Skeletal muscle cell (primary cell): ENCODE measurements around the gene ZNF700.
"Not testable (repeated sequence)": the region's sequence is repeated elsewhere in the genome, so short reads cannot be mapped to it uniquely, and the experiment has no call there.

Source experiments
- DNase-seq: peaks from one replicate; pipeline ENCODE4 v3.0.0-alpha.2; 2010; ENCODE audit warnings: low read depth
- H3K4me3 ChIP-seq: 2 replicates; pipeline ENCODE4 v1.5.1; 2011; ENCODE audit warnings: low read depth, mild to moderate bottlenecking, control low read depth, low read length, moderate library complexity

The ZNF700 gene

DNA sequence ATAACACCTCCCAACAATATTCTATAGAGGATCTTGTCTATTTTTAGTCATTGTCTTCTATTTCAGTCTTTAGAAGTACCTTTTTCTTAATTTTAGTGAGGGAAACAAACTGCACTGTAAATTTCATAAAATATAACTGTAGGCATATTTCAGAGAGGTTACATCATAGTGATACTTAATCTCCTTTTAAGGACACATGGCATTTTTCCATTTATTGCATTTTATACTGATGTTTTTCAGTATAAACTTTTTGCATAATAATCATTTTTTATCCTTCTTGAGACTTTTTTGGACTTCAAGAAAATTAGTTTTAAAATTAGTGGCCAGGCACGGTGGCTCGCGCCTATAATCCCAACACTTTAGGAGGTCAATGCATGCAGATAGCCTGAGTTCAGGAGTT, 6.6 kb downstream of the ZNF700 start:
- DNase-seq: no peak
- H3K4me3 ChIP-seq: no peak overlapping the region

DNA sequence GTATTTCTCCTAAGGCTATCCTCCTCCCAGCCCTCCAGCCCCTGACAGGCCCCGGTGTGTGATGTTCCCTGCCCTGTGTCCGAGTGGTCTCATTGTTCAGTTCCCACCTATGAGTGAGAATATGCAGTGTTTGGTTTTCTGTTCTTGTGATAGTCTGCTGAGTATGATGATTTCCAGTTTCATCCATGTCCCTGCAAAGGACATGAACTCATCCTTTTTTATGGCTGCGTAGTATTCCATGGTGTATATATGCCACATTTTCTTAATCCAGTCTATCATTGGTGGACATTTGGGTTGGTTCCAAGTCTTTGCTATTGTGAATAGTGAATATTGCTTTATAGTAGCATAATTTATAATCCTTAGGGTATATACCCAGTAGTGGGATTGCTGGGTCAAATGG, 10.9 kb downstream of the ZNF700 start:
- DNase-seq, H3K4me3 ChIP-seq: not testable (repeated sequence)

DNA sequence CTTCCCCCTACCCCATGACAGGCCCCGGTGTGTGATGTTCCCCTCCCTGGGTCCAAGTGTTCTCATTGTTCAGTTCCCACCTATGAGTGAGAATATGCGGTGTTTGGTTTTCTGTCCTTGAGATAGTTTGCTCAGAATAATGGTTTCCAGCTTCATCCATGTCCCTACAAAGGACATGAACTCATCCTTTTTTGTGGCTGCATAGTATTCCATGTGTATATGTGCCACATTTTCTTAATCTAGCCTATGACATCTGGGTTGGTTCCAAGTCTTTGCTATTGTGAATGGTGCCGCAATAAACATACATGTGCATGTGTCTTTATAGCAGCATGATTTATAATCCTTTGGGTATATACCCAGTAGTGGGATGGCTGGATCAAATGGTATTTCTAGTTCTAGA, 13.5 kb downstream of the ZNF700 start:
- H3K4me3 ChIP-seq, DNase-seq: not testable (repeated sequence)

DNA sequence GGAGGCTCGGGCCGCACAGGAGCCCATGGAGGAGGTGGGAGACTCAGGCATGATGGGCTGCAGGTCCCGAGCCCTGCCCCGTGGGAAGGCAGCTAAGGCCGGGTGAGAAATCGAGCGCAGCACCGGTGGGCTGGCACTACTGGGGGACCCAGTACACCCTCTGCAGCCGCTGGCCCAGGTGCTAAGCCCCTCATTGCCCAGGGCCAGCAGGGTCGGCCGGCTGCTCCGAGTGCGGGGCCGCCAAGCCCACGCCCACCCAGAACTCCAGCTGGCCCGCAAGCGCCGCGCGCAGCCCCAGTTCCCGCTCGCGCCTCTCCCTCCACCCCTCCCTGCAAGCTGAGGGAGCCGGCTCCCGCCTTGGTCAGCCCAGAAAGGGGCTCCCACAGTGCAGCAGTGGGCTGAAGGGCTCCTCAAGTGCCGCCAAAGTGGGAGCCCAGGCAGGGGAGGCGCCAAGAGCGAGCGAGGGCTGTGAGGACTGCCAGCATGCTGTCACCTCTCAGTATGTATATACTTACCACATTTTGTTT, 16.5 kb downstream of the ZNF700 start:
- not testable (repeated sequence) for H3K4me3 ChIP-seq, DNase-seq

DNA sequence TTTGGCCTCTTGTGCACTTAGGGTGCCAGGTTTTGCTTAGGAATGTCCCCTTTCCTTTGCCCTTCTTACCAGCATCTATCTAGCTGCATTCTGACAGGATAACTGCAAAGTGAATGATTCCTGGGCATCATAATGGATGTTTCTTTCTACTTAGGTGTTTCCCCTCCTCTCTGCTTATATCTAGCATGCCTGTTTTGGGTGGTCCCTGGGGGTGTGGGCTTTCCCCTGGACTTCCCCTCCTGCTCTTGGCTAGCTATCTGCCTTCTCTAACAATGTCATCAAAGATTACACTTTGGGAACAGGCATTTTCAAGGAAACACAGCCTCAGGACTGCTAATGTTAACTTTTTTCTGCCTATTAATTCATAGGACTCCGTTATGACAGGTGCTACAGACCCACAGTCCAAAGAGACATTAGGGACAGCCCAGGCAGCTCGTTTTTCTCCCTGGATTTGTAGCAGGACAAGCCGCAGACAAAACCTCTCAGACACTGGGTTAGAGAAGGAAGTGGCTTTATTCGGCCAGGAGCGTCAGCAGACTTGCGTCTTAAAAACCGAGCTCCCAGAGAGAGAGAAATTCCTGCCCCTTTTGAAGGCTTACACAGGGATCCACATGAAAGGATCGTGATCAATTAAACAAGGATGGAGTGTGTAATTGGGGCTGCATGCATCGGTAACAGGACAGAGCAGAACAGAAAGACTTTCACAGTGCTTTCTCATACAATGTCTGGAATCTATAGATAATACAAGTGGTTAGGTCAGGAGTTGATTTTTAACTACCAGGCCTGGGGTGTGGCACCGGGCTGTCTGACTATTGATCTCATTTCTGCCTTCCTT, 17.3 kb downstream of the ZNF700 start:
- DNase-seq: no peak
- no peak overlapping the region for H3K4me3 ChIP-seq

DNA sequence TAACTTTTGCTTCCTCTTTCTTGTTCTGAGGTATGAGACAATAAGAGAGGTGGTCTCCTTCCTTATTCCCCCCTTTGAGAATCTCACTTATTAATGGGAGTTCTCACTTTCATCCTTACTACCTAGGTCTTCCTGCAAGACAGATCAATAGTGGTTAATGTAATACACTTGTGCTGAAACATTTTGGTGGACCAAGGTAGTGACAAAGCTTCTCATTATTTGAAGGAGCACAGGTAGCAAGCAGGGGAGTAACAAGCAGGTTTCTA, 17.9 kb downstream of the ZNF700 start:
- no peak overlapping the region for H3K4me3 ChIP-seq
- no peak for DNase-seq

DNA sequence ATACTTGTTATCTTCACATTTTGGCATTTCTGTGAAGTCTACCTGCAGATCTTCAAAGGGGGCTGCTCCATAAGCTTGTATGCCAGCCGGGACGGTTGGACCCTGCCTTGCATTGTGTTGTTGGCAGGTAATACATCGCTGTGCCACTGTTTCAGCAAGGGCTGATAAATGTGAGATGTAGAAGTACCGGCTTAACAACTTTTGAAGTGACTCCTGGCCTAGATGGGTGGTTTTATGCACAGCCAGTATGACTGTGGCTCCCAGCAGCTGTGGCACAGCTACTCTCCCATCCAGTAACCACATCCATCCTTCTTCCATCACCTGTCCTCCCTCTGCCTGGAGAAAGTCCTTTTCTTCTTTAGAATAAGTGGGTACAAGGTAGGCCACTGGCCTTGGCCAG, 19.7 kb downstream of the ZNF700 start:
- H3K4me3 ChIP-seq: no peak overlapping the region
- no peak for DNase-seq

DNA sequence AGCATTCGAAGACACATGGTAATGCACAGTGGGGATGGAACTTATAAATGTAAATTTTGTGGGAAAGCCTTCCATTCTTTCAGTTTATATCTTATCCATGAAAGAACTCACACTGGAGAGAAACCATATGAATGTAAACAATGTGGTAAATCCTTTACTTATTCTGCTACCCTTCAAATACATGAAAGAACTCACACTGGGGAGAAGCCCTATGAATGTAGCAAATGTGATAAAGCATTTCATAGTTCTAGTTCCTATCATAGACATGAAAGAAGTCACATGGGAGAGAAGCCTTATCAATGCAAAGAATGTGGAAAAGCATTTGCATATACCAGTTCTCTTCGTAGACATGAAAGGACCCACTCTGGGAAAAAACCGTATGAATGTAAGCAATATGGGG, 23.7 kb downstream of the ZNF700 start:
- DNase-seq: no peak
- H3K4me3 ChIP-seq: no peak overlapping the region

DNA sequence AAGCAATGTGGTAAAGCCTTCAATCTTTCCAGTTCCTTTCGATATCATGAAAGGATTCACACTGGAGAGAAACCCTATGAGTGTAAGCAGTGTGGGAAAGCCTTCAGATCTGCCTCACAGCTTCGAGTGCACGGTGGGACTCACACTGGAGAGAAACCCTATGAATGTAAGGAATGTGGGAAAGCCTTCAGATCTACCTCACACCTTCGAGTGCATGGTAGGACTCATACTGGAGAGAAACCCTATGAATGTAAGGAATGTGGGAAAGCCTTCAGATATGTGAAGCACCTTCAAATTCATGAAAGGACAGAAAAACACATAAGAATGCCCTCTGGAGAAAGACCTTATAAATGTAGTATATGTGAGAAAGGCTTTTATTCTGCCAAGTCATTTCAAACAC, 24.3 kb downstream of the ZNF700 start:
- no peak overlapping the region for H3K4me3 ChIP-seq
- no peak for DNase-seq

DNA sequence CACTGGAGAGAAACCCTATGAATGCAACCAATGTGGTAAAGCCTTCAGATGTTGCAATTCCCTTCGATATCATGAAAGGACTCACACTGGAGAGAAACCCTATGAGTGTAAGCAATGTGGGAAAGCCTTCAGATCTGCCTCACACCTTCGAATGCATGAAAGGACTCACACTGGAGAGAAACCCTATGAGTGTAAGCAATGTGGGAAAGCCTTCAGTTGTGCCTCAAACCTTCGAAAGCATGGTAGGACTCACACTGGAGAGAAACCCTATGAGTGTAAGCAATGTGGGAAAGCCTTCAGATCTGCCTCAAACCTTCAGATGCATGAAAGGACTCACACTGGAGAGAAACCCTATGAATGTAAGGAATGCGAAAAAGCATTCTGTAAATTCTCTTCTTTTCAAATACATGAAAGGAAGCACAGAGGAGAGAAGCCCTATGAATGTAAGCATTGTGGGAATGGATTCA, 24.7 kb downstream of the ZNF700 start:
- H3K4me3 ChIP-seq: not testable (repeated sequence)

DNA sequence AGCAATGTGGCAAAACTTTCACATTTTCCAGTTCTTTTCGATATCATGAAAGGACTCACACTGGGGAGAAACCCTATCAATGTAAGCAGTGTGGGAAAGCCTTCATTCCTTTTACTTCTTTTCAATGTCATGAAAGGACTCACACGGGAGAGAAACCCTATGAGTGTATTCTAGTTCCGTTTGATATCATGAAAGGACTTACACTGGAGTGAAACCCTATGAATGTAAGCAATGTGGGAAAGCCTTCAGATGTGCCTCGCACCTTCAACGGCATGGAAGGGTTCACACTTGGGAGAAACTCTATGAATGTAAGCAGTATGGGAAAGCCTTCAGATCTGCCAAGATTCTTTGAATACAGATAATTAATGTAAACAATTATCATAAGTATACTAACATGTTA, 25.4 kb downstream of the ZNF700 start:
- DNase-seq: no peak
- H3K4me3 ChIP-seq: no peak overlapping the region

More for the DNA sequence above, 24.7 kb downstream of the ZNF700 start:
- not testable (repeated sequence) for DNase-seq

DNA sequence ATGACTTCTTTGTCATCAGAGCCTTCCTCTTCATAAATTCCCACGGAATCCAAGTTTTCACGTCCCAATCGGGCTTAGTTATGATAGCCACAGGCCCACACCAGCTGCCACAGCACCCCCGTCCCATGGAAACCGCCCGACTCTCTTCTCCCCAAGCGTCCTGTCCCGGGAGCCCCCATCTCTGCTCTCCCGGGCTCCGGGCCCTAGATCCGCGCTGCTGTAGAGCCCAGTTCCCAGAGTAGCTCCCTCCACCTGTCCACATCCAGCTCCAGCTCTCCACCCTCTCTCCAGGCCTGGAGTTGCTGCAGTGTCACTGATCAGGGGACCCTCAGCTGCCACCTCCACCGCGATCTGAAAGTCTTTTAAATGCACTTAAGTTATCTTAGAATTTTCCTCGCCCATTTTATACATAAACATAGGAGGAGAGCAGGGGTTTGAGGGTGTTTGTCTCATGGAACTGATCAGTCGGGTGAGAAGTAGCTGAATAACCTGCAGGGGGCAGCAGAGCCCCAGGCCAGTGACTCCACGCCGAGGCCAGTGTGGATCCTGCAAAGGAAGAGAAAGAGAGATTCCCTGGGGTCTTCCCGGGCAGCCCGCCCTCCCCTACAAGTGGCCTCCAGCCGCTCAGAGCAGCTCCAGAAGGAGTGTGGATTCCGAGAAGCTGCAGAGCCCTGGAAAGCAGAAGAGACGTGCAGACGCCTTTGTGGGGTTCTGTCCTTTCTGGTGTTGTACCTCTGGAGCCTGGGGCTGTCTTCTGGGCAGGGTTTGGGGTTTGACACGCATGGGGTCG, 38.9 kb downstream of the ZNF700 start:
- no peak for DNase-seq
- no peak overlapping the region for H3K4me3 ChIP-seq

DNA sequence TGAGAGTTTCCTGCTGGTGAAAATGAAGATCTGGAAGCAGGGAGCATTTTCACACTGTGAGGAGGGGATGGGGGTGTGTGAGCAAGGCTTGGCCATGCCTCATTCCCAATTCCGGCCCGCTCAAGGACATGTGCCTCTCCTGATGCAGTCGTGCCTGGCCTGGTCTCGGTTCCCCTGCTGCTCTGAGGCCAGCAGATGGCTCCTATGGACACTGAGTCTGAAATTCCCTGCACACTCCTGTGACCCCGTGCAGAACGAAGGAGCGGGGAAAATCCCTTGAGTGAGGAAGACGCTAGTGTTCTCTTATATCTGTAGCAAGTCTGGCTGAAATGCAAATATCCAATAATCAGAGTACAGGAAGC, 39.6 kb downstream of the ZNF700 start:
- DNase-seq: no peak
- H3K4me3 ChIP-seq: peak overlapping the region; percentile 44

DNA sequence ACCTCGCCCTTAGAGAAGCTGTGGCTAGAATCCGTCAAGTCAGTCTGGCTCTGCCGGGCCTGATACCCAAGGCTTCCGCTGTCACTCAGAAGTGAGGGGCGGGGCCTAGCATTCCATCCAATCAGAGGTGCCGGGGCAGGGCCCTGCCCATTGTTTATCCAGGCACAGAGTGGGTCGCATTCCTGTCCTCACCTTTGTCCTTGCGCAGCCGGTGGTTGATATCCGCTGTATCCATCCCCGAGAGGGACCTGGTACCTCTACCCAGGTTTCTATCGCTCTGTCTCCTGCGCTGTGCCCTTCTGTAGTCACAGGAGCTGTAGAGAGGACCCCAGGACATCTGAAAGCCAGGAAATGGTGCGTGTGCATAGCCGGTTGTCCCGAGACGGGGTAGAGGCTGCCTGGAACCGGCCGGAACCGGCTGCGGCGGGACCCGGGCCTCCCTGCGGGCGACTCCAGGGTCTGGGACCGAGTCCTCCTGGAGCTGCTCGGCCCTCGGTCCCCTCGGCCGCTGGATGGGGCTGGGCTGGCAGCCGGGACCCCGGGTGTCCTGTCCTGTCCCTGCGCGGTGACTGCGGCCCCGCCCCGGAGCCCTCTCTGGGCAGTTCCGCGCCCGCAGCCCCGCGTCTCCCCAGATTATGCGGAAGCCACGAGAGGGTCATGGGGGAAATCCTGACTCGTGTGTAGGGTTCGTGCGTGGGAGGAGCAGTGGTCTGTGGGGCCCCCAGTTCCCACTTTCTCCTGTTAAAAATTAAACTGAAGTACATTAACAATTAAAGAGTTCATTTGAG, 40.1 kb downstream of the ZNF700 start, which contains the start of gene ZNF763:
Gene ZNF763 (plus strand): TSS at position 183 of the 788 bp plus-strand sequence. CDS start 169 bp downstream, at position 352.
- peak within 1 kb of the TSS; percentile 44 for H3K4me3 ChIP-seq
- no peak for DNase-seq

DNA sequence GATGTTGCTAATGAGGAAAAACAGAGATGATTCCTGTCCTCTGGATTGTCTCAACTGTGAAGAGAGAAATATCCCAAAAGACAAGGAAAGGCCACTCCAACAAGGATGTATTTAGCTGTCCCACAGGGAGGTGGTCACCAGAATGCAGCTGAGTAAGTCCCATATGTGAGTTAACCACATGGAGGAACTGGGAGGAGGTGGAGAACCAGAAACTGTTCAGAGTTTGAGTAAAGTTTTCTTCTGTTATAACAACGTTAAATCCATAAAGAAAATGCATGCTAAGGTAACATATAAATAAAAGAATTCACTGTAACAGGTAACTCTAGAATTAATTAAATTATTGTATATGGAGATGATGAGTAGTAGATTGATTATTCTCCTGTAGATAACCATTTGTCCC, 45.3 kb downstream of the ZNF700 start:
- no peak overlapping the region for H3K4me3 ChIP-seq
- DNase-seq: no peak

DNA sequence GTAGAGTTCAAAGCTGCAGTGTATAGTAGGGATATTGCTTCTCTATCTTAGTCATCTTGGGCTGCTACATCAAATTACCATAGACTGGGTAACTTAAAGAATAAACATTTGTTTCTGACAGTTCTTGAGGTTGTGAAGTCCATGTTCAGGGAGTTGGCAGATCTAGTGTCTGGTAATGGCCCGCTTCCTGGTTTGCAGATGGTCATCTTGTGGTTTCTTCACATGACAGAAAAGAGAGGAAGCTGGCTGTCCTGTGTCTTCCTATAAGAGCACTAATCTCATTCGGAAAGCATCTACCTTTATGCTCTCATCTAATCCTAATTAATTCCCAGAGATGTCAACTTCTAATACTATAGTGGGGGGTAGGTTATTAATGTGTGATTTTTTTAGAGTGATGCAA, 46.1 kb downstream of the ZNF700 start:
- DNase-seq: no peak
- no peak overlapping the region for H3K4me3 ChIP-seq

DNA sequence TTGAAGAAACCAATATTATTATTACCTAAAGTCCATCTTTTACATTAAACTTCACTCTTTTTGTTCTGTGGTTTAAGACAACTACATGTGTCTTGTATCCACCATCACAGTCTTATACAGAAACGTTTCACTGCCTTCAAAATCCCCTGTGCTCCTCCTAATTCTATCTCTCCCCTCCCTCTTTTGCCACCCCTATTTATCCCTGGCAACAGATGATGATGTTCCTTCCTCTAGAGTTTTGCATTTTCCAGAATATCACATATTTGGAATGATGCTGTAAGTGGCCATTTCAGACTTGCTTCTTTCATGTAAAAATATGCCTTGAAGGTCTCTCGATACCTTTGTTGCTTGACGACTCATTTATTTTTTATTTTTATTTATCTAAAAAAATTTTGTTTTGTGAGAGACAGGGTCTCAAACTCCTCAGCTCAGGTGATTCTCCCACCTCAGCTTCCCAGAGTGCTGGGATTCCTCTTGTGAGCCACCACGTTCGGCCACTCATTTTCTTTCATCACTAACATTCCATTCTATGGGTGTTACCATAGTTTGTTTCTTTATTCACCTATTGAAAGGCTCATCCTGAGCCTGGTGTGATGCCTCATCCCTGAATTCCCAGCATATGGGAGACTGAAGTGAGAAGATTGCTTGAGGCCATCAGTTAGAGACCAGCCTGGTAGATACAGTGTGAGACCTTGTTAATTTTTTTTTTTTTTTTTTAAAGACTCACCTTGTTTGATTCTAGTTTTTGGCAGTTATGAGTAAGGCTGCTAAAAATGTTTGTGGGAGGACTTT, 48.3 kb downstream of the ZNF700 start:
- H3K4me3 ChIP-seq: no peak overlapping the region
- DNase-seq: no peak

DNA sequence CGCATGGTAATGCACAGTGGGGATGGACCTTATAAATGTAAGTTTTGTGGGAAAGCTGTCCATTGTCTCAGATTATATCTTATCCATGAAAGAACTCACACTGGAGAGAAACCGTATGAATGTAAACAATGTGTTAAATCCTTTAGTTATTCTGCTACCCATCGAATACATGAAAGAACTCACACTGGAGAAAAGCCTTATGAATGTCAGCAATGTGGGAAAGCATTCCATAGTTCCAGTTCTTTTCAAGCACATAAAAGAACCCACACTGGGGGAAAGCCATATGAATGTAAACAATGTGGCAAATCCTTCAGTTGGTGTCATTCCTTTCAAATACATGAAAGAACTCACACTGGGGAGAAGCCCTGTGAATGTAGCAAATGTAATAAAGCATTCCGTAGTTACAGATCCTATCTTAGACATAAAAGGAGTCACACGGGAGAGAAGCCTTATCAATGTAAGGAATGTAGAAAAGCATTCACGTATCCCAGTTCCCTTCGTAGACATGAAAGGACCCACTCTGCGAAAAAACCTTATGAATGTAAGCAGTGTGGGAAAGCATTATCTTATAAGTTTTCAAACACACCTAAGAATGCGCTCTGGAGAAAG, 53.7 kb downstream of the ZNF700 start:
- no peak overlapping the region for H3K4me3 ChIP-seq
- no peak for DNase-seq

DNA sequence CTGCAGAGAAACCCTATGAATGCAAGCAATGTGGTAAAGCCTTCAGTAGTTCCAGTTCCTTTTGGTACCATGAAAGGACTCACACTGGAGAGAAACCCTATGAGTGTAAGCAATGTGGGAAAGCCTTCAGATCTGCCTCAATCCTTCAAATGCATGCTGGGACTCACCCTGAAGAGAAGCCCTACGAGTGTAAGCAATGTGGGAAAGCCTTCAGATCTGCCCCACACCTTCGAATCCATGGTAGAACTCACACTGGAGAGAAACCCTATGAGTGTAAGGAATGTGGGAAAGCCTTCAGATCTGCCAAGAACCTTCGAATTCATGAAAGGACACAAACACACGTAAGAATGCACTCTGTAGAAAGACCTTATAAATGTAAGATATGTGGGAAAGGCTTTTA, 54.6 kb downstream of the ZNF700 start:
- DNase-seq: no peak
- no peak overlapping the region for H3K4me3 ChIP-seq
